ENCODE results near the gene CD27.

DNA sequence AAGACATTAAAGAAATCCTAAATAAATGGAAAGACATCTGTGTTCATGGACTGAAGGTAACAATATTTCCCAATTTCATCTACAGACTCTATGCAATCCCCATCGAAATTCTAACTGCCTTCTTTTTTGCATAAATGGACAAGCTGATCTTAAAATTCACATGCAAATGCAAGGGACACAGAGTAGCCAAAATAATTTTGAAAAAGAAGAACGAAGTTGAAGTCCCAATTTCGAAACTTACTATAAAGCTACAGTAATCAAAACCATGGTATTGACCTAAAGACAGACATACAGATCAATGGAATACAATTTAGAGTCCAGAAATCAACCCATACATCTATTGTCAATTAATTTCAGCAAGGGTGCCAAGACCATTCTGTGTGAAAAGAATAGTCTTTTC is 16.4 kb upstream of the CD27 start:
- TF ChIP-seq, protein P1, sequence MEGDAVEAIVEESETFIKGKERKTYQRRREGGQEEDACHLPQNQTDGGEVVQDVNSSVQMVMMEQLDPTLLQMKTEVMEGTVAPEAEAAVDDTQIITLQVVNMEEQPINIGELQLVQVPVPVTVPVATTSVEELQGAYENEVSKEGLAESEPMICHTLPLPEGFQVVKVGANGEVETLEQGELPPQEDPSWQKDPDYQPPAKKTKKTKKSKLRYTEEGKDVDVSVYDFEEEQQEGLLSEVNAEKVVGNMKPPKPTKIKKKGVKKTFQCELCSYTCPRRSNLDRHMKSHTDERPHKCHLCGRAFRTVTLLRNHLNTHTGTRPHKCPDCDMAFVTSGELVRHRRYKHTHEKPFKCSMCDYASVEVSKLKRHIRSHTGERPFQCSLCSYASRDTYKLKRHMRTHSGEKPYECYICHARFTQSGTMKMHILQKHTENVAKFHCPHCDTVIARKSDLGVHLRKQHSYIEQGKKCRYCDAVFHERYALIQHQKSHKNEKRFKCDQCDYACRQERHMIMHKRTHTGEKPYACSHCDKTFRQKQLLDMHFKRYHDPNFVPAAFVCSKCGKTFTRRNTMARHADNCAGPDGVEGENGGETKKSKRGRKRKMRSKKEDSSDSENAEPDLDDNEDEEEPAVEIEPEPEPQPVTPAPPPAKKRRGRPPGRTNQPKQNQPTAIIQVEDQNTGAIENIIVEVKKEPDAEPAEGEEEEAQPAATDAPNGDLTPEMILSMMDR (IDR thresholded peaks at IDR 0.05), result no peak
- no peak for TF ChIP-seq ZFX (IDR thresholded peaks at IDR 0.05; ENCODE audit: borderline replicate concordance)

Data from 22Rv1 (cell line).